ENCODE results near the gene CAMTA1. TPM values are rescaled to one million over a fixed set of nuclear protein-coding genes. Genes with fewer than 3 reads are reported as not detected.

Gene CAMTA1
- total RNA-seq, 1 experiment from 2014 or later: 69.5 TPM

GRCh38 chr1:7509598-7509997 lies 724.3 kb downstream of the CAMTA1 start:
- intact Hi-C loops (cut with micrococcal nuclease): no loop called here
- no peaks in the 10 kb centered on the region for H4K20me1 ChIP-seq (ENCODE audit: insufficient read depth)
- H3K9me2 ChIP-seq (ENCODE audit: insufficient read depth): no peaks in the 10 kb centered on the region
- H3K4me3 ChIP-seq (replicated peaks in 1 of 2; ENCODE audit: low read depth in 1 of 2, low read length in 2 of 2): no peak overlapping the region
- ChIA-PET POLR2A (no interaction called here), RAD21 (ENCODE audit: low non-redundant PET in 1 of 2, low total read pairs in 2 of 2, uncharacterized antibody in 2 of 2, unreplicated experiment in 2 of 2) (no interaction called here), CTCF (no interaction called here)
- ATAC-seq (no peak), DNase-seq (ENCODE audit: low read depth, low spot score) (no peak)
- H3K36me3 ChIP-seq (ENCODE audit: control insufficient read depth in 1 of 2, insufficient read depth in 2 of 2, low read length in 2 of 2): no peaks in the 10 kb centered on the region
- no peak overlapping the region for H3K4me2 ChIP-seq (ENCODE audit: low read length)
- H3K4me1 ChIP-seq (ENCODE audit: control insufficient read depth in 1 of 2, insufficient read depth in 2 of 2, low read length in 2 of 2): no peaks in the 10 kb centered on the region
- no peak overlapping the region for H2AFZ ChIP-seq (ENCODE audit: low read depth, low read length, poor library complexity, severe bottlenecking)
- TF ChIP-seq CTCF (IDR thresholded peaks at IDR 0.05 in 2 of 3, conservative IDR thresholded peaks at IDR 0.05 in 1 of 3; ENCODE audit: borderline replicate concordance in 1 of 3, insufficient read depth in 1 of 3, low read depth in 2 of 3, low read length in 2 of 3) (no peak), ZBTB33 (IDR thresholded peaks at IDR 0.05; ENCODE audit: extremely low read depth, insufficient replicate concordance, low read length) (no peak), REST (IDR thresholded peaks at IDR 0.05; ENCODE audit: low read depth) (no peak), EZH2 (IDR thresholded peaks at IDR 0.05) (no peak), EGR1 (IDR thresholded peaks at IDR 0.05; ENCODE audit: low read depth) (no peak), ZFX (IDR thresholded peaks at IDR 0.05) (no peak), FOSL1 (IDR thresholded peaks at IDR 0.05; ENCODE audit: low read depth) (no peak), ZNF274 (IDR thresholded peaks at IDR 0.05; ENCODE audit: low read depth, low read length) (no peak), SP1 (IDR thresholded peaks at IDR 0.05; ENCODE audit: low read depth) (no peak), SRF (IDR thresholded peaks at IDR 0.05; ENCODE audit: low read depth) (no peak), RAD21 (IDR thresholded peaks at IDR 0.05; ENCODE audit: low read depth) (no peak), POLR2A (IDR thresholded peaks at IDR 0.05; ENCODE audit: borderline replicate concordance, extremely low read depth, insufficient read depth, insufficient read length) (no peak), EZH2phosphoT487 (IDR thresholded peaks at IDR 0.05; ENCODE audit: borderline replicate concordance) (no peak), CEBPB (IDR thresholded peaks at IDR 0.05; ENCODE audit: low read depth) (no peak), YY1 (IDR thresholded peaks at IDR 0.05; ENCODE audit: extremely low read depth, insufficient replicate concordance, low read depth, low read length) (no peak)
- no peaks in the 10 kb centered on the region for H3K9me3 ChIP-seq (ENCODE audit: control insufficient read depth in 1 of 2, insufficient read depth in 1 of 2, low read depth in 1 of 2, low read length in 2 of 2)
- no peak overlapping the region for H3K27ac ChIP-seq (ENCODE audit: low read depth, low read length)
- no peaks in the 10 kb centered on the region for H3K79me2 ChIP-seq (ENCODE audit: insufficient read depth, low read length)
- no peak overlapping the region for H3K9ac ChIP-seq (ENCODE audit: low read length)
- no TSS peak for BruUV-seq (replicated peaks)
- no peaks in the 10 kb centered on the region for H3K27me3 ChIP-seq (ENCODE audit: insufficient read depth, low read length)

Data from HCT116 (cell line).